Measurements from ENCODE around the gene R3HDM2.

- TF ChIP-seq POLR2A (IDR thresholded peaks at IDR 0.05), result no peak
- TF ChIP-seq CTCF (IDR thresholded peaks at IDR 0.05), result no peak
These were observed 19.2 kb upstream of the R3HDM2 start for GRCh38 chr12:57450057-57450456.
